Liver (tissue), 9 donors: ENCODE measurements around the gene SSRP1. TPM values are rescaled to one million over a fixed set of nuclear protein-coding genes. Genes with fewer than 3 reads are reported as not detected.

Experiments
- DNase-seq: peaks from one replicate; pipeline ENCODE4 v3.0.0-alpha.2; 2017; ENCODE audit warnings: low spot score
- H3K27ac ChIP-seq, 2 donors: one replicate each; pipeline ENCODE4 v1.7.0; 2013; ENCODE audit warnings: inconsistent platforms in 2 of 2, low read length in 2 of 2, control low read depth in 1 of 2, low read depth in 1 of 2, mild to moderate bottlenecking in 1 of 2
- H3K27me3 ChIP-seq, 4 donors: one replicate each; pipeline versions ENCODE4 v1.6.1 to v1.7.0; 2013; ENCODE audit warnings: low read length in 3 of 4, inconsistent platforms in 1 of 4, mild to moderate bottlenecking in 1 of 4, moderate library complexity in 1 of 4; ENCODE audit not compliant: control insufficient read depth in 4 of 4, insufficient read depth in 4 of 4
- H3K36me3 ChIP-seq, 4 donors: one replicate each; pipeline versions ENCODE4 v1.6.1 to v1.7.0; 2013; ENCODE audit warnings: low read length in 3 of 4, mild to moderate bottlenecking in 3 of 4, low read depth in 1 of 4, moderate library complexity in 1 of 4; ENCODE audit not compliant: control insufficient read depth in 4 of 4, insufficient read depth in 3 of 4
- H3K4me1 ChIP-seq, 4 donors: one replicate each; pipeline versions ENCODE4 v1.6.1 to v1.7.0; 2013; ENCODE audit warnings: low read length in 3 of 4, mild to moderate bottlenecking in 3 of 4, moderate library complexity in 1 of 4; ENCODE audit not compliant: control insufficient read depth in 4 of 4, insufficient read depth in 4 of 4
- H3K4me3 ChIP-seq, 3 donors: one replicate each; pipeline versions ENCODE4 v1.6.1 to v1.7.0; 2013; ENCODE audit warnings: low read length in 3 of 3, control low read depth in 1 of 3, low read depth in 1 of 3, mild to moderate bottlenecking in 1 of 3
- H3K9ac ChIP-seq, 2 donors: one replicate each; pipeline ENCODE4 v1.7.0; 2013; ENCODE audit warnings: low read length in 2 of 2, mild to moderate bottlenecking in 2 of 2, moderate library complexity in 2 of 2, control low read depth in 1 of 2, low read depth in 1 of 2
- H3K9me3 ChIP-seq, 4 donors: one replicate each; pipeline versions ENCODE4 v1.6.1 to v1.7.0; 2013; ENCODE audit warnings: low read length in 3 of 4; ENCODE audit not compliant: control insufficient read depth in 4 of 4
- EGR1 ChIP-seq, 2 donors: IDR thresholded peaks; 2 replicates each; pipeline ENCODE4 v1.6.1; 2016 to 2018; ENCODE audit warnings: antibody characterized with exemption in 2 of 2, low read depth in 2 of 2
- FOXA2 ChIP-seq: IDR thresholded peaks from 2 replicates; pipeline ENCODE4 v1.6.1; 2016; ENCODE audit warnings: antibody characterized with exemption
- GABPA ChIP-seq, 2 donors: IDR thresholded peaks in 1 of 2; conservative IDR thresholded peaks in 1 of 2; 2 replicates each; pipeline ENCODE4 v1.6.1; 2016; ENCODE audit warnings: antibody characterized with exemption in 2 of 2, mild to moderate bottlenecking in 1 of 2, moderate library complexity in 1 of 2
- HNF4A ChIP-seq, 2 donors: conservative IDR thresholded peaks; 2 replicates each; pipeline ENCODE4 v1.6.1; 2016; ENCODE audit warnings: antibody characterized with exemption in 2 of 2, mild to moderate bottlenecking in 2 of 2
- JUND ChIP-seq, 2 donors: IDR thresholded peaks; 2 replicates each; pipeline ENCODE4 v1.6.1; 2016; ENCODE audit warnings: antibody characterized with exemption in 2 of 2
- NR2F2 ChIP-seq: IDR thresholded peaks from 2 replicates; pipeline ENCODE4 v1.6.1; 2016; ENCODE audit warnings: antibody characterized with exemption
- RAD21 ChIP-seq, 2 donors: IDR thresholded peaks; 2 replicates each; pipeline ENCODE4 v1.6.1; 2016; ENCODE audit warnings: antibody characterized with exemption in 2 of 2, mild to moderate bottlenecking in 2 of 2
- RXRA ChIP-seq, 2 donors: IDR thresholded peaks; 2 replicates each; pipeline ENCODE4 v1.6.1; 2017 to 2018; ENCODE audit warnings: antibody characterized with exemption in 2 of 2, mild to moderate bottlenecking in 1 of 2
- SP1 ChIP-seq: IDR thresholded peaks from 2 replicates; pipeline ENCODE4 v1.6.1; 2018; ENCODE audit warnings: antibody characterized with exemption, mild to moderate bottlenecking
- YY1 ChIP-seq: IDR thresholded peaks from 2 replicates; pipeline ENCODE4 v1.6.1; 2016; ENCODE audit warnings: antibody characterized with exemption, mild to moderate bottlenecking
- WGBS: extraction: QIAGEN DNeasy Blood & Tissue Kit; methylation state at CpG from one replicate; pipeline ENCODE4 v1.1.7; 2013; 5-methylcytosine and 5-hydroxymethylcytosine counted together
- polyA plus RNA-seq, 2 donors: library from polyadenylated mRNA; stranded (reverse) in 1 of 2; unstranded in 1 of 2; fragments of 200-250 nt in 1 of 2; fragments of >200 nt in 1 of 2; fragmentation: Nextera tagmentation in 1 of 2; extraction: Ambion mirVana in 1 of 2; gene quantifications; one replicate each; pipeline versions ENCODE4 v1.2.1 to v1.2.3, GENCODE V29; 2013 to 2015
- total RNA-seq, 2 donors: library from RNA; depleted of rRNA; stranded (reverse); fragments of >200 nt; gene quantifications; one replicate each; pipeline ENCODE4 v1.2.3, GENCODE V29; 2014
- TF ChIP-seq, protein P1 (sequence below): IDR thresholded peaks from 2 replicates; pipeline ENCODE4 v1.6.1; 2016; ENCODE audit warnings: antibody characterized with exemption
- TF ChIP-seq, protein P2 (sequence below): IDR thresholded peaks from 2 replicates; pipeline ENCODE4 v1.6.1; 2016; ENCODE audit warnings: antibody characterized with exemption
- TF ChIP-seq, protein P3 (sequence below): fragments of 150-350 bp; IDR thresholded peaks from 2 replicates; pipeline ENCODE4 v1.5.1; 2017; ENCODE audit warnings: improper control_type of control experiment, low read depth, low read length; ENCODE audit not compliant: missing input control
- TF ChIP-seq, protein P4 (sequence below): IDR thresholded peaks from 2 replicates; pipeline ENCODE4 v1.6.1; 2016; ENCODE audit warnings: antibody characterized with exemption
- donor health status: healthy.
- donor health status: healthy.
- donor health status: healthy.
- donor health status: healthy.
- donor health status: healthy.

Gene SSRP1
- total and polyA plus RNA-seq, 4 donors: 13.9 to 45.3 (median 28.4) TPM

DNA sequence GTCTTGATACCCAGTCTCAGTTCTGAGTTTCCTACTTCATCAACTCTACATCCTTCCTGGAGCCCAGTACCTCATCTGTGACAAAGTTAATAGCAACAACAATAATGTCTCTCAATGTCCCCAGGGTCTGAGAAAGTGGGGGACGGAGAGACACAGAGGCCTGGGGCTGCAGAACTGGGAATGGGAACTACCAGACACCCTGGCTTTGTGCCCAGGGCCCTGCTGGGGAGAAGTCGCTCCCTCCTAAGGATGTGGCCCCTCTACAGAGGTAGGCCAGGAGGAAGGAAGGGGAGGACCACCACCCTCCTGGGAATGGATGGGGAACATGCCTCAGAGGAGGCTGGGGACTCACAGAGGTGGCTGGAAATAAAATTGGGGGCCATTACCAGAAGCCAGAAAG, 39.8 kb upstream of the SSRP1 start:
- no peak overlapping the region for H3K9ac ChIP-seq
- DNase-seq: no peak
- H3K4me1 ChIP-seq: no peaks in the 10 kb centered on the region
- no peaks in the 10 kb centered on the region for H3K36me3 ChIP-seq
- 87% methylated on average over 2 of the region's 2 CpGs for WGBS
- H3K27me3 ChIP-seq: no peaks in the 10 kb centered on the region
- TF ChIP-seq, protein P1, sequence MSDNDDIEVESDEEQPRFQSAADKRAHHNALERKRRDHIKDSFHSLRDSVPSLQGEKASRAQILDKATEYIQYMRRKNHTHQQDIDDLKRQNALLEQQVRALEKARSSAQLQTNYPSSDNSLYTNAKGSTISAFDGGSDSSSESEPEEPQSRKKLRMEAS: no peak
- TF ChIP-seq, protein P2, sequence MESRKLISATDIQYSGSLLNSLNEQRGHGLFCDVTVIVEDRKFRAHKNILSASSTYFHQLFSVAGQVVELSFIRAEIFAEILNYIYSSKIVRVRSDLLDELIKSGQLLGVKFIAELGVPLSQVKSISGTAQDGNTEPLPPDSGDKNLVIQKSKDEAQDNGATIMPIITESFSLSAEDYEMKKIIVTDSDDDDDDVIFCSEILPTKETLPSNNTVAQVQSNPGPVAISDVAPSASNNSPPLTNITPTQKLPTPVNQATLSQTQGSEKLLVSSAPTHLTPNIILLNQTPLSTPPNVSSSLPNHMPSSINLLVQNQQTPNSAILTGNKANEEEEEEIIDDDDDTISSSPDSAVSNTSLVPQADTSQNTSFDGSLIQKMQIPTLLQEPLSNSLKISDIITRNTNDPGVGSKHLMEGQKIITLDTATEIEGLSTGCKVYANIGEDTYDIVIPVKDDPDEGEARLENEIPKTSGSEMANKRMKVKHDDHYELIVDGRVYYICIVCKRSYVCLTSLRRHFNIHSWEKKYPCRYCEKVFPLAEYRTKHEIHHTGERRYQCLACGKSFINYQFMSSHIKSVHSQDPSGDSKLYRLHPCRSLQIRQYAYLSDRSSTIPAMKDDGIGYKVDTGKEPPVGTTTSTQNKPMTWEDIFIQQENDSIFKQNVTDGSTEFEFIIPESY: no peak
- TF ChIP-seq NR2F2: no peak
- TF ChIP-seq EGR1 (IDR thresholded peaks at IDR 0.05; ENCODE audit: low read depth in 2 of 2): no peak
- TF ChIP-seq JUND (IDR thresholded peaks at IDR 0.05): no peak
- TF ChIP-seq YY1: no peak
- no peak for TF ChIP-seq HNF4A (conservative IDR thresholded peaks at IDR 0.05)
- no peak overlapping the region for H3K4me3 ChIP-seq
- no peak overlapping the region for H3K27ac ChIP-seq
- H3K9me3 ChIP-seq: no peaks in the 10 kb centered on the region

DNA sequence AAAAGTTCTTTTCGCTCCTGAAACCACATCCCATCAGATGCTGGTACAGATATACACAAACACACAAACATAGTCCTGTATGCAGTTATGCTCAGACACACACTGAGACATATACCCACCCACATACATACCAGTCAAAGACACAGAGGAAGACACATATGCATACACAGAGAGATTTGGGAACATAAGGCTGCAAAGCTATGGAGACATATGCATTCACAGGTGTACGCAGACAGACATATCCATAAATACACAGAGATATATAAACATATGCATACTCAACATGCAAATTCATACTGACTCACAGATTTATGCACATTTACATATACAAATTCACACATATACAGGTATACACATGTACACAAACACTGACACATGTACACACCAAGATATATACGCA, 39.3 kb upstream of the SSRP1 start:
- Histone ChIP-seq H3K27ac (no peak overlapping the region), H3K27me3 (no peaks in the 10 kb centered on the region), H3K4me1 (no peaks in the 10 kb centered on the region), H3K9me3 (no peaks in the 10 kb centered on the region), H3K36me3 (no peaks in the 10 kb centered on the region), H3K9ac (no peak overlapping the region), H3K4me3 (no peak overlapping the region)
- TF ChIP-seq RAD21 (IDR thresholded peaks at IDR 0.05): no peak
- no peak for TF ChIP-seq JUND (IDR thresholded peaks at IDR 0.05)
- TF ChIP-seq, protein P3, sequence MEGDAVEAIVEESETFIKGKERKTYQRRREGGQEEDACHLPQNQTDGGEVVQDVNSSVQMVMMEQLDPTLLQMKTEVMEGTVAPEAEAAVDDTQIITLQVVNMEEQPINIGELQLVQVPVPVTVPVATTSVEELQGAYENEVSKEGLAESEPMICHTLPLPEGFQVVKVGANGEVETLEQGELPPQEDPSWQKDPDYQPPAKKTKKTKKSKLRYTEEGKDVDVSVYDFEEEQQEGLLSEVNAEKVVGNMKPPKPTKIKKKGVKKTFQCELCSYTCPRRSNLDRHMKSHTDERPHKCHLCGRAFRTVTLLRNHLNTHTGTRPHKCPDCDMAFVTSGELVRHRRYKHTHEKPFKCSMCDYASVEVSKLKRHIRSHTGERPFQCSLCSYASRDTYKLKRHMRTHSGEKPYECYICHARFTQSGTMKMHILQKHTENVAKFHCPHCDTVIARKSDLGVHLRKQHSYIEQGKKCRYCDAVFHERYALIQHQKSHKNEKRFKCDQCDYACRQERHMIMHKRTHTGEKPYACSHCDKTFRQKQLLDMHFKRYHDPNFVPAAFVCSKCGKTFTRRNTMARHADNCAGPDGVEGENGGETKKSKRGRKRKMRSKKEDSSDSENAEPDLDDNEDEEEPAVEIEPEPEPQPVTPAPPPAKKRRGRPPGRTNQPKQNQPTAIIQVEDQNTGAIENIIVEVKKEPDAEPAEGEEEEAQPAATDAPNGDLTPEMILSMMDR: no peak
- no peak for TF ChIP-seq YY1
- TF ChIP-seq FOXA2: no peak
- no peak for TF ChIP-seq SP1
- WGBS: 98% methylated on average over 3 of the region's 3 CpGs
- DNase-seq: no peak

DNA sequence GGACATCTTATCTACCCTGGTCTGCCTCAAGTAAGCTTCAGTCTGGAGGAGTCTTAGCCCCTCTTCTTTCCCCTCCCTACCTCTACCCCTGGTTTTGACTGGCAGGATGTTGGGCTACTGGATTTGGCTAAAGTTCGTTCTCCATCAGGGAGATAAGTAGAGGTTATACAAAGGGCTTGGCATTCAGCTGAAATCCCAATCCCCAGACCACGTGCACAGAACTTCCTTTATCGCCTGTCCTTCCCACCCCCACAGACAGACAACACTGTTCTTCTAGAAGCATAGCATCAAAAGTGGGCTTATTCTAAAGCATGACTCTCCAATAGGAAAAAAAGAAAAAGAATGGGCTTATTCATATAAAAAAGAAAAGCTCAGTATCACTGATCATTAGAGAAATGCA, 37.5 kb upstream of the SSRP1 start:
- WGBS: 52% methylated on average over 3 of the region's 3 CpGs
- H3K9ac ChIP-seq: no peak overlapping the region

DNA sequence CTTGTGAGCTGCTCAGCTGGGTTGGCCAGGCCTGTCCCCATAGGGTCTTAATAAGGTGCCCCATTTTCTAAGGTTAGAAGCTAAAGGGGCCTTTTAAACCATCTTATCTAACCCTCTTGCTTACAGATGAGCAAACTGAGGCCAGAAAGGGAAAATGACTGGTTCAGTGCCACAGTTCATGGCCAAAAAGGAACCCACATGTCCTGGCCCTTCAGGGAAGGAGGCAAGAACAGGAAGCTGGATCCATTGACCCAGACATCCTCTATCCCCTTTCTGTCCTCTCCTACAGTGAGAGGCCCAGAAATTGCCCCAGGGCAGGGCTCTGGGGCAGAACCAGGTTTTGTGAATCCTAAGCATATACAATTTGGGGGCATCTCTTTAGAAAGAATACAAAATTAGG, 35.2 kb upstream of the SSRP1 start:
- DNase-seq: no peak
- Histone ChIP-seq H3K9ac (no peak overlapping the region), H3K27me3 (no peaks in the 10 kb centered on the region), H3K4me3 (no peak overlapping the region), H3K36me3 (no peaks in the 10 kb centered on the region), H3K9me3 (no peaks in the 10 kb centered on the region), H3K27ac (no peak overlapping the region), H3K4me1 (no peaks in the 10 kb centered on the region)
- TF ChIP-seq YY1 (no peak), RAD21 (IDR thresholded peaks at IDR 0.05) (no peak), RXRA (IDR thresholded peaks at IDR 0.05) (no peak), EGR1 (IDR thresholded peaks at IDR 0.05; ENCODE audit: low read depth in 2 of 2) (no peak), GABPA (IDR thresholded peaks at IDR 0.05 in 1 of 2, conservative IDR thresholded peaks at IDR 0.05 in 1 of 2) (no peak)
- TF ChIP-seq, protein P4, sequence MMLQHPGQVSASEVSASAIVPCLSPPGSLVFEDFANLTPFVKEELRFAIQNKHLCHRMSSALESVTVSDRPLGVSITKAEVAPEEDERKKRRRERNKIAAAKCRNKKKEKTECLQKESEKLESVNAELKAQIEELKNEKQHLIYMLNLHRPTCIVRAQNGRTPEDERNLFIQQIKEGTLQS: no peak
- TF ChIP-seq, protein P3: no peak
- TF ChIP-seq, protein P1: no peak

More for the DNA sequence above, 37.5 kb upstream of the SSRP1 start:
- H3K4me3 ChIP-seq: no peak overlapping the region
- no peaks in the 10 kb centered on the region for H3K4me1 ChIP-seq
- DNase-seq: no peak
- H3K36me3 ChIP-seq: no peaks in the 10 kb centered on the region
- TF ChIP-seq GABPA (IDR thresholded peaks at IDR 0.05 in 1 of 2, conservative IDR thresholded peaks at IDR 0.05 in 1 of 2): no peak
- H3K27me3 ChIP-seq: no peaks in the 10 kb centered on the region
- H3K9me3 ChIP-seq: no peaks in the 10 kb centered on the region
- H3K27ac ChIP-seq: no peak overlapping the region
